ENCODE data around the gene C10orf143.

DNA sequence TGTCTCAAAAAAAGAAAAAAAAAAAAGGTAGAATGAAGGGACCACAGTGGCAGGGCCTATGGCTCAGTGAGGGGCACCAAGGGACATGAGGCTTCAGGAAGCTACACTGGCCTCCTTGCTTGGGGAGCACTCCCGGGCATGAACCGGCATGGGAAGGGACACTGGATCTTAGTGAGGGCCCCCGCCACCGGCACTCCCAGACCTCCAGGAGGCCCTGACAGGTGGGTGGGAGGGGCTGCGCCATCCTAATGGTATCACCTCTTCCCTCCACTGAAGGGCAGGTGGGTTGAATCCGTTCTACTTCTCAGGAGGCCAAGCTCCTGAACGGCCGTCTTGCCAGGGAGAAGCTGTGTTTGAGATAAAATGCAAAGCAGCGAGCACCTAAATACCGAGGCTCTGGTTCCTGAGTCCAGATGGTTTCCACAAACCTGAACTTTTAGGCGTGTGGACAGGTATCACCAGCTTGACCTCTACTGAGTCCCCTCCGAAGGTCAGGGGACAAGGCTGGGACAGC is 69.8 kb downstream of the C10orf143 start:
- TF ChIP-seq ZNF384 (IDR thresholded peaks at IDR 0.05) (no peak), CTBP1 (IDR thresholded peaks at IDR 0.05; ENCODE audit: borderline replicate concordance) (no peak), ARNT (IDR thresholded peaks at IDR 0.05) (no peak), SUZ12 (IDR thresholded peaks at IDR 0.05) (no peak), BHLHE40 (IDR thresholded peaks at IDR 0.05; ENCODE audit: borderline replicate concordance) (no peak), FOXM1 (IDR thresholded peaks at IDR 0.05; ENCODE audit: borderline replicate concordance) (no peak), TARDBP (IDR thresholded peaks at IDR 0.05) (no peak), PKNOX1 (IDR thresholded peaks at IDR 0.05) (no peak)
